AG04450 (cell line): Measurements from ENCODE around the gene OSBPL2. TPM values are rescaled to one million over a fixed set of nuclear protein-coding genes. Genes with fewer than 3 reads are reported as not detected.

ENCODE experiments used
- CTCF ChIA-PET: fragments of 300-600, 350-600 bp; formaldehyde crosslinking; extraction: SDS; loops from one replicate; lab custom pipeline; 2022; ENCODE audit warnings: antibody characterized with exemption, inconsistent platforms; lab: Charles Lee
- POLR2A ChIA-PET: fragments of 350-600 bp; formaldehyde crosslinking; extraction: SDS; loops from one replicate; lab custom pipeline; 2021; ENCODE audit warnings: antibody characterized with exemption, inconsistent platforms; lab: Yijun Ruan, JAX
- DNase-seq: peaks from one replicate; pipeline ENCODE4 v3.0.0-alpha.2; 2011; ENCODE audit warnings: low read depth, low spot score
- H3K27ac ChIP-seq: one replicate; pipeline ENCODE4 v1.5.1; 2012; ENCODE audit warnings: low read depth, low read length, control low read depth
- H3K27me3 ChIP-seq: one replicate; pipeline ENCODE4 v1.6.0; 2012; ENCODE audit warnings: low read length; ENCODE audit not compliant: control insufficient read depth, insufficient read depth
- H3K4me3 ChIP-seq: 2 replicates; pipeline ENCODE4 v1.5.1; 2011; ENCODE audit warnings: mild to moderate bottlenecking, low read depth, low read length, control low read depth
- H3K9me3 ChIP-seq: 2 replicates; pipeline ENCODE4 v1.5.1; 2012; ENCODE audit warnings: low read length; ENCODE audit not compliant: control insufficient read depth, insufficient read depth
- polyA plus RNA-seq: library from polyadenylated mRNA; depleted of rRNA; stranded (reverse); fragments of >200 nt; gene quantifications from 2 replicates; pipeline ENCODE4 v1.2.3, GENCODE V29; 2011
- TF ChIP-seq, protein P1 (sequence below): IDR thresholded peaks from 2 replicates; pipeline ENCODE4 v1.5.1; 2011; ENCODE audit warnings: low read depth, low read length, control low read depth, inconsistent platforms

OSBPL2 gene
- polyA plus RNA-seq, 1 experiment = 18.5 TPM

DNA sequence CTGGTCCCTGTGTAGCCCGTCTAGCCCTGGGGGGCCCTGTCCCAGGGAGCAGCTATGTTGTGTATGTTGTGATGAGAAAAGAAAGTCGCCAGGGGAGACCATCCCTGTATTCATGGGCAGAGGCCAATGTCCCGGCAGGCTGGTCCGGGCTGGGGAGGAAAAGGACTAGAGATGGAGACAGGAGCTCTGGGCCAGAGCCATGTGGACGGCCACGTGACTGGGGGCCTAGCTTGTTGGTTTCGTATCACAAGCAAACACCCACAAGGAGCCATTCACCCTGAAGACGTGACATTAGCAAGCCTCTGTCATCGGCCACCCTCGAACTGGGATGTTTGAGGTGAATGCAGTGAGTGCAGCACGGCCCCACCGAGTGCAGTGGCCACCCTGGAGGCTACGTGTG lies 15.3 kb upstream of the OSBPL2 start:
- CTCF ChIA-PET = no interaction called here
- POLR2A ChIA-PET = no interaction called here
- H3K9me3 ChIP-seq = peaks cover 4% of the 10 kb centered on the region; the same call in 1 of the 2 replicates
- DNase-seq = no peak
- no peak overlapping the region for H3K27ac ChIP-seq
- TF ChIP-seq, protein P1, sequence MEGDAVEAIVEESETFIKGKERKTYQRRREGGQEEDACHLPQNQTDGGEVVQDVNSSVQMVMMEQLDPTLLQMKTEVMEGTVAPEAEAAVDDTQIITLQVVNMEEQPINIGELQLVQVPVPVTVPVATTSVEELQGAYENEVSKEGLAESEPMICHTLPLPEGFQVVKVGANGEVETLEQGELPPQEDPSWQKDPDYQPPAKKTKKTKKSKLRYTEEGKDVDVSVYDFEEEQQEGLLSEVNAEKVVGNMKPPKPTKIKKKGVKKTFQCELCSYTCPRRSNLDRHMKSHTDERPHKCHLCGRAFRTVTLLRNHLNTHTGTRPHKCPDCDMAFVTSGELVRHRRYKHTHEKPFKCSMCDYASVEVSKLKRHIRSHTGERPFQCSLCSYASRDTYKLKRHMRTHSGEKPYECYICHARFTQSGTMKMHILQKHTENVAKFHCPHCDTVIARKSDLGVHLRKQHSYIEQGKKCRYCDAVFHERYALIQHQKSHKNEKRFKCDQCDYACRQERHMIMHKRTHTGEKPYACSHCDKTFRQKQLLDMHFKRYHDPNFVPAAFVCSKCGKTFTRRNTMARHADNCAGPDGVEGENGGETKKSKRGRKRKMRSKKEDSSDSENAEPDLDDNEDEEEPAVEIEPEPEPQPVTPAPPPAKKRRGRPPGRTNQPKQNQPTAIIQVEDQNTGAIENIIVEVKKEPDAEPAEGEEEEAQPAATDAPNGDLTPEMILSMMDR = no peak
- H3K4me3 ChIP-seq = no peak overlapping the region
- peaks cover 69% of the 10 kb centered on the region for H3K27me3 ChIP-seq

DNA sequence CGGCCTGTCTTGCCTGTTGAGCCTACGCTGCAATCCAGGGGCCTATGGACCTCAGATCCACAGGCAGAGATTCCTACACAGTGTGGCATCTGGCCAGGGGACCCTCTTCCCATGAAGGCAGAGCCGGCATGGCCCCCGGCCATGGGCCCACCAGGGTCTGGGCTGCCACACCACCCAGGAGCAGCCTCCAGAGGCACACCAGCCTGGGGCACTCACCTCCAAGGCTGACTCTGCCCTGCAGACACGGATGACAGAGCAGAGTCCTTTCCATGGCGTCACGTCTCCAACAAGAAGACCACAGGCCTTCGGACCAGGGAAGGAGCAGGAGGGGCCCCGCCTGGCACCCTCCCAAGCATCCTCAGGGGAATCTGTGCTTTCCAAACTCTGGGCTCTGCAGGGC lies 14.8 kb upstream of the OSBPL2 start:
- peaks cover 4% of the 10 kb centered on the region; the same call in 1 of the 2 replicates for H3K9me3 ChIP-seq
- no peak overlapping the region for H3K27ac ChIP-seq
- DNase-seq = no peak
- H3K4me3 ChIP-seq = no peak overlapping the region
- peaks cover 64% of the 10 kb centered on the region for H3K27me3 ChIP-seq
- ChIA-PET CTCF (no interaction called here), POLR2A (no interaction called here)
- TF ChIP-seq, protein P1 = no peak

DNA sequence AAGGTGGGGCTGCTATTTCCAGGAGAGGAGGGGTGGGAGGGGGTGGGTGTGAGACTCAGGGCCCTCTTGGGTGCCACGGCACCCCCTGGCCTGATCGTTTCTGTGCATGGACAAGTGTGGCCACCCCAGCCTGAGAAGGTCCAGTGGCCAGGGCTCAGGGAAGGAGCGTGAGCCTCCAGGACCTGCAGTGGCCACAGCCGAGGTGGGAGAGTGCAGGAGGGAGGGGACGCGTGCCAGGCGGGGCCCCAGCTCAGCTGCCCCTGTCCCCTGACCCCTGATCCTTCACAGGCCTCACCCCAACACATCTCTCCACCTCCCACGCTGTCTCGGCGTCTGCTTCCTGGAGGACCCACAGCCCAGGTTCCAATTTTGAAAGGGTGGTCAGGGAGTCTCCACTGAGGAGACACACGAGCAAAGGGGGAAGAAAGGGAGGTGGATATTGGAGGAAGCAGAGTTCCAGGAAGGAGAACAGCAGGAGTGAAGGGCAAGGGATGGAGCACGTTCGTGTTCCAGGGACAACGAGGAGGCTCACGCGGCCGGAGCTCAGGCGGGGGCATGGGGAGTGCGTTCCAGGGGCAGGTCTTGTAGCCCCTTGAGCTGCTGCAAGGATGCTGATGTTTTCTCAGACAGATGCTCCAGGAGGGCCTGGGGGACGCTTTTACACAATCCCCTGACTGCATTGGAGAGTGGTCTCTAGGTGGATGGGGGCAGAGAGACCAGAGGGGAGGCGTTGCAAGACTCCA lies 14.0 kb upstream of the OSBPL2 start:
- CTCF ChIA-PET = no interaction called here
- Histone ChIP-seq H3K27ac (no peak overlapping the region), H3K27me3 (peaks cover 59% of the 10 kb centered on the region), H3K9me3 (peaks cover 4% of the 10 kb centered on the region; the same call in 1 of the 2 replicates), H3K4me3 (no peak overlapping the region)
- POLR2A ChIA-PET = no interaction called here
- DNase-seq = no peak
- TF ChIP-seq, protein P1 = no peak

DNA sequence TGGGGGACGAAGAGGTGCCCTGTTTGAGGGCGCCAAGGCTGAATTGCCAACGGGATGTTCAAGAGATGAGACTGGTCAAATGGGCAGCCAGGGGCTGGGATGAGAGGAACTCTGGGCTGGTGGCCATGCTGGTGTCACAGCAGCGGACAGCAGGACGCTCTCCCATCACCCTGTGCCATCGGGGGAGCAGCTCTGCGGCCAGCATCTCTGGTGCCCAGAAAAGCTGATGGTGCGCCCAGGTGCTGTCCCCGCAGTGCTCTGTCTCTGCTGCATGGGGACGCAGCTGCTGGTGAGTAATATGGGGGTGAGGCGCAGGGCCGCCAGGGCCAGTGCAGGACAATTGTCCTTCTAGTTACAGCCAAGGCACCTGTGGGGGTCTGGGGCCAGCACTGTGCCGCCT lies 13.3 kb upstream of the OSBPL2 start:
- Histone ChIP-seq H3K9me3 (peaks cover 4% of the 10 kb centered on the region; the same call in 1 of the 2 replicates), H3K27me3 (peaks cover 55% of the 10 kb centered on the region), H3K4me3 (no peak overlapping the region), H3K27ac (no peak overlapping the region)
- ChIA-PET CTCF (no interaction called here), POLR2A (no interaction called here)
- no peak for DNase-seq
- TF ChIP-seq, protein P1 = no peak

GRCh38 chr20:62225820-62226635 lies 12.3 kb upstream of the OSBPL2 start:
- ChIA-PET CTCF (no interaction called here), POLR2A (no interaction called here)
- Histone ChIP-seq H3K9me3 (peaks cover 4% of the 10 kb centered on the region; the same call in 1 of the 2 replicates), H3K27me3 (peaks cover 50% of the 10 kb centered on the region), H3K4me3 (no peak overlapping the region), H3K27ac (no peak overlapping the region)
- no peak for DNase-seq
- TF ChIP-seq, protein P1 = no peak
